RPMI8226 (cell line): ENCODE data around the gene TMEM181.
"Not testable (repeated sequence)": the region's sequence is repeated elsewhere in the genome, so short reads cannot be mapped to it uniquely, and the experiment has no call there.

Source experiments
- DNase-seq: peaks from one replicate; pipeline ENCODE4 v3.0.0-alpha.2; 2015

TMEM181 gene

GRCh38 chr6:158559895-158560835 is at the start of gene TMEM181:
Gene TMEM181, plus strand, starts transcription at chr6:158560091. Its CDS starts 134 bp downstream, at chr6:158560225.
- peak; percentile 93 for DNase-seq

GRCh38 chr6:158512809-158513208 is 47.1 kb upstream of the TMEM181 start:
- DNase-seq = no peak

GRCh38 chr6:158514176-158514575 is 45.7 kb upstream of the TMEM181 start:
- DNase-seq = no peak

- no peak for DNase-seq
These were observed 44.9 kb upstream of the TMEM181 start for GRCh38 chr6:158514991-158515390.

- DNase-seq = no peak
These were observed 43.8 kb upstream of the TMEM181 start for GRCh38 chr6:158516098-158516497.

GRCh38 chr6:158517038-158517437 is 42.9 kb upstream of the TMEM181 start:
- no peak for DNase-seq

- DNase-seq = no peak
These were observed 42.3 kb upstream of the TMEM181 start for GRCh38 chr6:158517581-158517980.

- peak; percentile 75 for DNase-seq
These were observed 41.4 kb upstream of the TMEM181 start for GRCh38 chr6:158518191-158519127.

GRCh38 chr6:158519300-158519699 is 40.6 kb upstream of the TMEM181 start:
- DNase-seq = no peak

GRCh38 chr6:158519761-158520160 is 40.1 kb upstream of the TMEM181 start:
- no peak for DNase-seq

GRCh38 chr6:158520975-158521374 is 38.9 kb upstream of the TMEM181 start:
- DNase-seq = not testable (repeated sequence)

GRCh38 chr6:158521759-158522158 is 38.1 kb upstream of the TMEM181 start:
- DNase-seq = no peak

GRCh38 chr6:158522616-158523015 is 37.3 kb upstream of the TMEM181 start:
- no peak for DNase-seq

GRCh38 chr6:158524311-158524710 is 35.6 kb upstream of the TMEM181 start:
- DNase-seq = no peak

- not testable (repeated sequence) for DNase-seq
These were observed 32.0 kb upstream of the TMEM181 start for GRCh38 chr6:158527858-158528257.

GRCh38 chr6:158528826-158529225 is 31.1 kb upstream of the TMEM181 start:
- DNase-seq = no peak

GRCh38 chr6:158529629-158530028 is 30.3 kb upstream of the TMEM181 start:
- DNase-seq = no peak

- DNase-seq = no peak
These were observed 28.3 kb upstream of the TMEM181 start for GRCh38 chr6:158531566-158531965.

GRCh38 chr6:158531970-158532369 is 27.9 kb upstream of the TMEM181 start:
- no peak for DNase-seq

- peak; percentile 76 for DNase-seq
These were observed 23.6 kb upstream of the TMEM181 start for GRCh38 chr6:158536084-158536890.

- DNase-seq = no peak
These were observed 22.7 kb upstream of the TMEM181 start for GRCh38 chr6:158536891-158537798.
